CD8-positive, alpha-beta memory T cell (primary cell): ENCODE results near the gene SNRPA1. TPM values are rescaled to one million over a fixed set of nuclear protein-coding genes. Genes with fewer than 3 reads are reported as not detected.

Source experiments
- CTCF ChIA-PET: fragments of 350-600 bp; sonication (Branson Sonifier 250); formaldehyde crosslinking; loops from one replicate; lab custom pipeline; 2021; ENCODE audit warnings: antibody characterized with exemption; lab: Charles Lee
- POLR2A ChIA-PET: fragments of 350-600 bp; sonication (Branson Sonifier 250); formaldehyde crosslinking; loops from one replicate; lab custom pipeline; 2021; ENCODE audit warnings: antibody characterized with exemption; lab: Charles Lee
- DNase-seq, 5 donors: peaks; one replicate each; pipeline versions ENCODE4 v3.0.0 to v3.0.0-alpha.2; 2020 to 2022; ENCODE audit warnings: mixed read lengths in 1 of 5
- H3K27ac ChIP-seq: one replicate; pipeline ENCODE4 v1.7.0; 2013; ENCODE audit warnings: low read depth, mild to moderate bottlenecking, low read length, moderate library complexity
- H3K27me3 ChIP-seq: 2 replicates; pipeline ENCODE4 v1.7.0; 2013; ENCODE audit warnings: low read length, mild to moderate bottlenecking; ENCODE audit not compliant: insufficient read depth, poor library complexity, severe bottlenecking
- H3K36me3 ChIP-seq: 2 replicates; pipeline ENCODE4 v1.7.0; 2013; ENCODE audit warnings: mild to moderate bottlenecking, low read length, moderate library complexity; ENCODE audit not compliant: insufficient read depth
- H3K4me1 ChIP-seq: 2 replicates; pipeline ENCODE4 v1.7.0; 2013; ENCODE audit warnings: mild to moderate bottlenecking, low read length, moderate library complexity; ENCODE audit not compliant: insufficient read depth
- H3K4me3 ChIP-seq: 2 replicates; pipeline ENCODE4 v1.7.0; 2013; ENCODE audit warnings: mild to moderate bottlenecking, low read length
- H3K9me3 ChIP-seq: 2 replicates; pipeline ENCODE4 v1.7.0; 2013; ENCODE audit warnings: mild to moderate bottlenecking, low read length
- H3K27ac Mint-ChIP-seq, 8 donors: one replicate each; pipeline ENCODE4 v1.8.0; 2020 to 2021; ENCODE audit warnings: mixed read lengths in 8 of 8, mild to moderate bottlenecking in 6 of 8, inconsistent platforms in 3 of 8, moderate library complexity in 3 of 8
- H3K27me3 Mint-ChIP-seq, 2 donors: one replicate each; pipeline ENCODE4 v1.8.0; 2020 to 2021; ENCODE audit warnings: mixed read lengths in 2 of 2, mild to moderate bottlenecking in 1 of 2, moderate library complexity in 1 of 2
- H3K36me3 Mint-ChIP-seq, 3 donors: one replicate each; pipeline ENCODE4 v1.8.0; 2020 to 2021; ENCODE audit warnings: mixed read lengths in 3 of 3, inconsistent platforms in 1 of 3, mild to moderate bottlenecking in 1 of 3
- H3K4me1 Mint-ChIP-seq, 3 donors: one replicate each; pipeline ENCODE4 v1.8.0; 2020 to 2021; ENCODE audit warnings: mixed read lengths in 3 of 3, inconsistent platforms in 1 of 3, mild to moderate bottlenecking in 1 of 3
- H3K4me3 Mint-ChIP-seq, 7 donors: one replicate each; pipeline ENCODE4 v1.8.0; 2020 to 2021; ENCODE audit warnings: mixed read lengths in 7 of 7, mild to moderate bottlenecking in 6 of 7, moderate library complexity in 4 of 7, inconsistent platforms in 2 of 7
- H3K9me3 Mint-ChIP-seq, 5 donors: one replicate each; pipeline ENCODE4 v1.8.0; 2020 to 2022; ENCODE audit warnings: mixed read lengths in 5 of 5, mild to moderate bottlenecking in 3 of 5, moderate library complexity in 2 of 5, inconsistent platforms in 1 of 5
- polyA plus RNA-seq: library from polyadenylated mRNA; unstranded; fragments of 300-500 nt; fragmentation: Illumina TruSeq; gene quantifications from one replicate; pipeline ENCODE4 v1.2.3, GENCODE V29; 2021
- total RNA-seq, 2 experiments: library from RNA; stranded (reverse); gene quantifications; one replicate each; pipeline ENCODE4 v1.2.3, GENCODE V29; 2021

The SNRPA1 gene
- total and polyA plus RNA-seq, 3 experiments from 2014 or later: 74.4 to 225 (median 213) TPM

GRCh38 chr15:101329309-101329863 lies 34.3 kb upstream of the SNRPA1 start:
- H3K9me3 ChIP-seq: peaks cover 9% of the 10 kb centered on the region
- DNase-seq: no peak
- Mint-ChIP-seq H3K9me3 (peaks cover 2 to 12% (median 9%) of the 10 kb centered on the region in 5 donors), H3K4me1 (peaks cover 11 to 18% (median 11%) of the 10 kb centered on the region in 3 donors), H3K36me3 (peaks cover 0 to 10% (median 2%) of the 10 kb centered on the region in 3 donors), H3K27me3 (peaks cover 21 to 23% of the 10 kb centered on the region in 2 donors), H3K27ac (no peak overlapping the region), H3K4me3 (peak overlapping the region in 1 of 7 donors; percentile 40)
- H3K4me3 ChIP-seq: no peak overlapping the region
- ChIA-PET POLR2A (no interaction called here), CTCF (no interaction called here)
- no peak overlapping the region for H3K27ac ChIP-seq
- H3K27me3 ChIP-seq: no peaks in the 10 kb centered on the region
- no peaks in the 10 kb centered on the region for H3K36me3 ChIP-seq
- H3K4me1 ChIP-seq: peaks cover 10% of the 10 kb centered on the region

- peaks cover 25 to 27% of the 10 kb centered on the region in 2 donors for H3K27me3 Mint-ChIP-seq
- H3K27me3 ChIP-seq: no peaks in the 10 kb centered on the region
Observed at GRCh38 chr15:101328001-101328400, 33.0 kb upstream of the SNRPA1 start.

GRCh38 chr15:101327147-101327740 lies 32.2 kb upstream of the SNRPA1 start:
- CTCF ChIA-PET: no interaction called here
- no peak for DNase-seq

More at GRCh38 chr15:101328001-101328400, 33.0 kb upstream of the SNRPA1 start:
- Histone ChIP-seq H3K4me3 (no peak overlapping the region), H3K27ac (no peak overlapping the region), H3K9me3 (peaks cover 3% of the 10 kb centered on the region), H3K36me3 (no peaks in the 10 kb centered on the region), H3K4me1 (peaks cover 5% of the 10 kb centered on the region)
- H3K4me3 Mint-ChIP-seq: no peak overlapping the region
- peaks cover 0 to 4% (median 0%) of the 10 kb centered on the region in 3 donors for H3K36me3 Mint-ChIP-seq
- DNase-seq: no peak
- no peak overlapping the region for H3K27ac Mint-ChIP-seq
- ChIA-PET POLR2A (no interaction called here), CTCF (no interaction called here)
- peaks cover 1 to 8% (median 3%) of the 10 kb centered on the region in 3 donors for H3K4me1 Mint-ChIP-seq
- peaks cover 0 to 3% (median under 1%) of the 10 kb centered on the region in 5 donors for H3K9me3 Mint-ChIP-seq

GRCh38 chr15:101326462-101327146 lies 31.6 kb upstream of the SNRPA1 start:
- H3K27ac ChIP-seq: no peak overlapping the region
- H3K36me3 ChIP-seq: no peaks in the 10 kb centered on the region
- H3K27me3 Mint-ChIP-seq: peaks cover 29 to 36% of the 10 kb centered on the region in 2 donors
- no peaks in the 10 kb centered on the region for H3K27me3 ChIP-seq
- H3K27ac Mint-ChIP-seq: no peak overlapping the region
- peaks cover 0 to 2% (median 0%) of the 10 kb centered on the region in 5 donors for H3K9me3 Mint-ChIP-seq
- ChIA-PET CTCF (no interaction called here), POLR2A (no interaction called here)
- no peaks in the 10 kb centered on the region for H3K4me1 ChIP-seq
- no peak for DNase-seq
- peaks cover 0 to 4% (median 0%) of the 10 kb centered on the region in 3 donors for H3K36me3 Mint-ChIP-seq
- H3K4me3 Mint-ChIP-seq: no peak overlapping the region
- H3K9me3 ChIP-seq: no peaks in the 10 kb centered on the region
- H3K4me1 Mint-ChIP-seq: no peaks in the 10 kb centered on the region
- no peak overlapping the region for H3K4me3 ChIP-seq

More at GRCh38 chr15:101327147-101327740, 32.2 kb upstream of the SNRPA1 start:
- Histone ChIP-seq H3K36me3 (no peaks in the 10 kb centered on the region), H3K27ac (no peak overlapping the region), H3K9me3 (no peaks in the 10 kb centered on the region), H3K27me3 (no peaks in the 10 kb centered on the region), H3K4me3 (no peak overlapping the region), H3K4me1 (no peaks in the 10 kb centered on the region)
- peaks cover 0 to under 1% (median 0%) of the 10 kb centered on the region in 3 donors for H3K4me1 Mint-ChIP-seq
- H3K27ac Mint-ChIP-seq: no peak overlapping the region
- peaks cover 0 to 4% (median 0%) of the 10 kb centered on the region in 3 donors for H3K36me3 Mint-ChIP-seq
- peaks cover 25 to 30% of the 10 kb centered on the region in 2 donors for H3K27me3 Mint-ChIP-seq
- peaks cover 0 to 2% (median 0%) of the 10 kb centered on the region in 5 donors for H3K9me3 Mint-ChIP-seq
- POLR2A ChIA-PET: no interaction called here
- H3K4me3 Mint-ChIP-seq: no peak overlapping the region

GRCh38 chr15:101326026-101326315 lies 30.9 kb upstream of the SNRPA1 start:
- Mint-ChIP-seq H3K36me3 (peaks cover 0 to 4% (median 0%) of the 10 kb centered on the region in 3 donors), H3K27ac (peak overlapping the region in 1 of 8 donors; percentile 23), H3K4me1 (peaks cover 3 to 4% (median 4%) of the 10 kb centered on the region in 3 donors), H3K27me3 (peaks cover 29 to 36% of the 10 kb centered on the region in 2 donors), H3K9me3 (peaks cover 0 to 2% (median 0%) of the 10 kb centered on the region in 5 donors), H3K4me3 (no peak overlapping the region)
- no peak overlapping the region for H3K27ac ChIP-seq
- H3K9me3 ChIP-seq: no peaks in the 10 kb centered on the region
- peaks cover 3% of the 10 kb centered on the region for H3K4me1 ChIP-seq
- no peak overlapping the region for H3K4me3 ChIP-seq
- CTCF ChIA-PET: no interaction called here
- DNase-seq: no peak
- no peaks in the 10 kb centered on the region for H3K36me3 ChIP-seq
- no peaks in the 10 kb centered on the region for H3K27me3 ChIP-seq
- POLR2A ChIA-PET: no interaction called here

- Histone ChIP-seq H3K4me1 (peaks cover 8% of the 10 kb centered on the region), H3K27ac (no peak overlapping the region), H3K9me3 (no peaks in the 10 kb centered on the region), H3K36me3 (no peaks in the 10 kb centered on the region), H3K4me3 (no peak overlapping the region), H3K27me3 (no peaks in the 10 kb centered on the region)
- CTCF ChIA-PET: no interaction called here
- Mint-ChIP-seq H3K4me3 (no peak overlapping the region), H3K27ac (peak overlapping the region in 1 of 8 donors; percentile 23), H3K9me3 (peaks cover 0 to 2% (median 0%) of the 10 kb centered on the region in 5 donors), H3K27me3 (peaks cover 29 to 36% of the 10 kb centered on the region in 2 donors), H3K4me1 (peaks cover 8 to 10% (median 9%) of the 10 kb centered on the region in 3 donors), H3K36me3 (peaks cover 0 to 4% (median 0%) of the 10 kb centered on the region in 3 donors)
- no peak for DNase-seq
- POLR2A ChIA-PET: no interaction called here
Observed at GRCh38 chr15:101325263-101326025, 30.4 kb upstream of the SNRPA1 start.

- Mint-ChIP-seq H3K4me1 (peaks cover 12 to 14% (median 13%) of the 10 kb centered on the region in 3 donors), H3K27me3 (peaks cover 27 to 36% of the 10 kb centered on the region in 2 donors), H3K4me3 (no peak overlapping the region), H3K9me3 (peaks cover 0 to 2% (median 0%) of the 10 kb centered on the region in 5 donors), H3K27ac (peak overlapping the region in 1 of 8 donors; percentile 3), H3K36me3 (peaks cover 0 to 4% (median 0%) of the 10 kb centered on the region in 3 donors)
- POLR2A ChIA-PET: no interaction called here
- Histone ChIP-seq H3K4me1 (peaks cover 12% of the 10 kb centered on the region), H3K9me3 (no peaks in the 10 kb centered on the region), H3K4me3 (no peak overlapping the region), H3K27ac (no peak overlapping the region), H3K27me3 (no peaks in the 10 kb centered on the region), H3K36me3 (no peaks in the 10 kb centered on the region)
- CTCF ChIA-PET: no interaction called here
- no peak for DNase-seq
Observed at GRCh38 chr15:101324524-101325177, 29.6 kb upstream of the SNRPA1 start.
